Epithelial cell of esophagus (primary cell): ENCODE measurements around the gene ANKRD44.
"Not testable (repeated sequence)": the region's sequence is repeated elsewhere in the genome, so short reads cannot be mapped to it uniquely, and the experiment has no call there.

Source experiments
- DNase-seq: peaks from one replicate; pipeline ENCODE4 v3.0.0; 2010; ENCODE audit warnings: low read depth
- H3K4me3 ChIP-seq: 2 replicates; pipeline ENCODE4 v1.5.1; 2011; ENCODE audit warnings: mild to moderate bottlenecking, low read length, control low read depth
- CTCF ChIP-seq: IDR thresholded peaks from 2 replicates; pipeline ENCODE4 v1.5.1; 2011; ENCODE audit warnings: low read depth, mild to moderate bottlenecking, low read length, control low read depth, inconsistent platforms; ENCODE audit not compliant: insufficient read depth; ENCODE audit errors: missing control alignments

Gene ANKRD44

GRCh38 chr2:197353393-197354168 is 43.0 kb upstream of the ANKRD44 start:
- no peak for TF ChIP-seq CTCF
- H3K4me3 ChIP-seq, result no peak overlapping the region
- DNase-seq, result no peak

GRCh38 chr2:197349699-197350098 is 39.1 kb upstream of the ANKRD44 start:
- no peak for TF ChIP-seq CTCF
- H3K4me3 ChIP-seq, result no peak overlapping the region
- DNase-seq, result no peak

GRCh38 chr2:197348721-197349360 is 38.3 kb upstream of the ANKRD44 start:
- H3K4me3 ChIP-seq, result no peak overlapping the region
- TF ChIP-seq CTCF, result no peak
- no peak for DNase-seq

- no peak overlapping the region for H3K4me3 ChIP-seq
- peak; percentile 36 for DNase-seq
- no peak for TF ChIP-seq CTCF
These were observed 35.3 kb upstream of the ANKRD44 start for GRCh38 chr2:197345846-197346370.

GRCh38 chr2:197343968-197344367 is 33.4 kb upstream of the ANKRD44 start:
- H3K4me3 ChIP-seq, DNase-seq: not testable (repeated sequence)

GRCh38 chr2:197340591-197340990 is 30.0 kb upstream of the ANKRD44 start:
- no peak overlapping the region for H3K4me3 ChIP-seq
- no peak for TF ChIP-seq CTCF
- no peak for DNase-seq

GRCh38 chr2:197339496-197340220 is 29.1 kb upstream of the ANKRD44 start:
- no peak for DNase-seq
- no peak for TF ChIP-seq CTCF
- H3K4me3 ChIP-seq, result no peak overlapping the region
